HepG2 (cell line): ENCODE results near the gene TXNL4A. TPM values are rescaled to one million over a fixed set of nuclear protein-coding genes. Genes with fewer than 3 reads are reported as not detected.

Experiments
- ARID2 ChIP-seq: sonication (generic); formaldehyde crosslinking; IDR thresholded peaks from 2 replicates; pipeline ENCODE4 v1.8.1; 2022; ENCODE audit warnings: mild to moderate bottlenecking, missing genetic modification reagents, borderline replicate concordance
- ARNTL ChIP-seq: sonication (generic); formaldehyde crosslinking; IDR thresholded peaks from 2 replicates; pipeline ENCODE4 v1.4.0; 2020; ENCODE audit warnings: mild to moderate bottlenecking, missing genetic modification reagents
- CBX1 ChIP-seq: IDR thresholded peaks from one replicate; pipeline ENCODE4 v1.6.1; 2016; ENCODE audit warnings: antibody characterized with exemption, low read depth
- FOXO1 ChIP-seq: sonication (generic); formaldehyde crosslinking; IDR thresholded peaks from 2 replicates; pipeline ENCODE4 v1.4.0; 2020; ENCODE audit warnings: missing genetic modification reagents
- KAT2B ChIP-seq: fragments of 150-350 bp; IDR thresholded peaks from 2 replicates; pipeline ENCODE4 v1.6.1; 2014; ENCODE audit warnings: low read depth, low read length, borderline replicate concordance
- KDM4B ChIP-seq: sonication (generic); formaldehyde crosslinking; IDR thresholded peaks from 2 replicates; pipeline ENCODE4 v1.4.0; 2020; ENCODE audit warnings: missing genetic modification reagents
- KMT2A ChIP-seq: sonication (generic); formaldehyde crosslinking; IDR thresholded peaks from 2 replicates; pipeline ENCODE4 v1.4.0; 2020; ENCODE audit warnings: missing genetic modification reagents
- MAFF ChIP-seq: IDR thresholded peaks from 2 replicates; pipeline ENCODE4 v1.6.1; 2011; ENCODE audit warnings: low read depth, low read length, improper control_type of control experiment
- ONECUT2 ChIP-seq: sonication (generic); formaldehyde crosslinking; IDR thresholded peaks from 2 replicates; pipeline ENCODE4 v1.4.0; 2020; ENCODE audit warnings: missing genetic modification reagents
- RBAK ChIP-seq: sonication (generic); formaldehyde crosslinking; IDR thresholded peaks from 2 replicates; pipeline ENCODE4 v1.5.1; 2020; ENCODE audit warnings: mild to moderate bottlenecking, missing genetic modification reagents
- RFXAP ChIP-seq: sonication (generic); formaldehyde crosslinking; IDR thresholded peaks from 2 replicates; pipeline ENCODE4 v1.4.0; 2020; ENCODE audit warnings: missing genetic modification reagents, borderline replicate concordance
- U2AF1 ChIP-seq: fragments of 200-400 bp; formaldehyde crosslinking; optimal IDR thresholded peaks from 2 replicates; pipeline ENCODE3; 2017; ENCODE audit warnings: mild to moderate bottlenecking, low read depth, low read length
- ZNF136 ChIP-seq: sonication (generic); formaldehyde crosslinking; IDR thresholded peaks from 2 replicates; pipeline ENCODE4 v1.8.1; 2022; ENCODE audit warnings: low read depth, mild to moderate bottlenecking, moderate library complexity, missing genetic modification reagents
- ZNF263 ChIP-seq: sonication (generic); formaldehyde crosslinking; IDR thresholded peaks from 2 replicates; pipeline ENCODE4 v1.4.0; 2020; ENCODE audit warnings: missing genetic modification reagents
- ZNF577 ChIP-seq: sonication (generic); formaldehyde crosslinking; IDR thresholded peaks from 2 replicates; pipeline ENCODE4 v1.4.0; 2020; ENCODE audit warnings: mild to moderate bottlenecking, low read depth, missing genetic modification reagents, borderline replicate concordance
- polyA plus RNA-seq, 8 experiments: library from polyadenylated mRNA; depleted of rRNA in 3 of 8; stranded (reverse) in 7 of 8; unstranded in 1 of 8; fragments of >200 nt; fragmentation: Illumina TruSeq in 4 of 8; extraction: Trizol in 4 of 8; gene quantifications; 2 replicates each; pipeline versions ENCODE4 v1.2.1 to v1.2.3, GENCODE V29; 2011 to 2016; ENCODE audit warnings: low read depth in 4 of 8, missing spikeins in 1 of 8, mixed read lengths in 1 of 8; ENCODE audit not compliant: insufficient read depth in 1 of 8
- total RNA-seq, 5 experiments: library from RNA; depleted of rRNA; stranded (reverse); fragments of >200 nt; fragmentation: Illumina TruSeq; extraction: Trizol; gene quantifications; 2 replicates each; pipeline ENCODE4 v1.2.3, GENCODE V29; 2016; ENCODE audit warnings: low read depth in 1 of 5
- TF ChIP-seq, protein P1 (sequence below): sonication (generic); formaldehyde crosslinking; conservative IDR thresholded peaks from 2 replicates; pipeline ENCODE4 v1.4.0; 2020; ENCODE audit warnings: missing genetic modification reagents
- TF ChIP-seq, protein P2 (sequence below): sonication (generic); formaldehyde crosslinking; IDR thresholded peaks from 2 replicates; pipeline ENCODE4 v1.5.1; 2020; ENCODE audit warnings: missing genetic modification reagents, mild to moderate bottlenecking, borderline replicate concordance
- TF ChIP-seq, protein P3 (sequence below): sonication (generic); formaldehyde crosslinking; IDR thresholded peaks from 2 replicates; pipeline ENCODE4 v1.8.1; 2023; ENCODE audit warnings: mild to moderate bottlenecking, missing genetic modification reagents
- TF ChIP-seq, protein P4 (sequence below): sonication (generic); formaldehyde crosslinking; IDR thresholded peaks from 2 replicates; pipeline ENCODE4 v1.4.0; 2020; ENCODE audit warnings: missing genetic modification reagents
- TF ChIP-seq, protein P5 (sequence below): IDR thresholded peaks from 2 replicates; pipeline ENCODE4 v1.6.1; 2012; ENCODE audit warnings: low read depth, low read length, improper control_type of control experiment
- TF ChIP-seq, protein P6 (sequence below): sonication (generic); formaldehyde crosslinking; IDR thresholded peaks from 2 replicates; pipeline ENCODE4 v1.5.0; 2020; ENCODE audit warnings: missing genetic modification reagents, mild to moderate bottlenecking, borderline replicate concordance

Gene TXNL4A
- total and polyA plus RNA-seq, 2 of the 13 experiments (the other 11 are each of a cell fraction or from before 2014, with no cell fraction given) = 172 to 202 TPM

DNA sequence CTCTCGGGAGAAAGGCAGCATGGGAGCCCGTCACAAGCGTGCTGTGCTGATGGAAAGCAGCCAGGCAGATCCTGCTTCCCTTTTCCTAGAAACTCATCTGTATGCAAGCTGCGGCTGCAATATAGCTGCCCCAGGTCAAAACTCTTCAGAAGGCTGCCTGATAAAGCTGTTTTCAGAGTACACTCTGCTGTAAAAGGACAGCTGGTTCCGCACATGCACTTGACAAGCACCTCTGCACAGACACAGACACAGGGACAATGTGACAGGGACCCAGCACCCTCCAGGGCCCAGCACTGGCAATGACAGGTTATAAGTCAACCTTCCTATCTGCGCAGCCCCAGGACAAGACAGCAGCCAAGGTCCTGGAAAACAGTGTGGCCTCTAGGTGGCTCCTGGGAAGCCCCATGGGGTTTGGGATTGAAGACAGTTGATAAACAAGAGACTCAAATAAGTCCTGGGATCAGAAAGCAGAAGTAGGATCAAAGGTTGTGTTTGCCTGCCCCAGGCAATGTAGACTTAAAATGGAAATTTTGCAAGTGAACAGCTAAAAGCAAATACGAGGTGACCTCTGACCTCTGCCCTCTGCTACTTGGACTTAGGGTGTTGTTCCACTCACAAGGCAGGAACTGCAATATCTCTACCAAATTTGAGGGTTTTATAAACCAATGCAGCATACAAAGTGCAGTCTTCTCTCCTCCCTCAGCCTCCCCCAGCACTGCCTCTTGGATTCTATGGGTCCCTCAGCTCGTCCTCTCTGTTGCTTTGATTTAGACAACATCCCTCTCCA lies 53.9 kb downstream of the TXNL4A start (continued):
- TF ChIP-seq, protein P1, sequence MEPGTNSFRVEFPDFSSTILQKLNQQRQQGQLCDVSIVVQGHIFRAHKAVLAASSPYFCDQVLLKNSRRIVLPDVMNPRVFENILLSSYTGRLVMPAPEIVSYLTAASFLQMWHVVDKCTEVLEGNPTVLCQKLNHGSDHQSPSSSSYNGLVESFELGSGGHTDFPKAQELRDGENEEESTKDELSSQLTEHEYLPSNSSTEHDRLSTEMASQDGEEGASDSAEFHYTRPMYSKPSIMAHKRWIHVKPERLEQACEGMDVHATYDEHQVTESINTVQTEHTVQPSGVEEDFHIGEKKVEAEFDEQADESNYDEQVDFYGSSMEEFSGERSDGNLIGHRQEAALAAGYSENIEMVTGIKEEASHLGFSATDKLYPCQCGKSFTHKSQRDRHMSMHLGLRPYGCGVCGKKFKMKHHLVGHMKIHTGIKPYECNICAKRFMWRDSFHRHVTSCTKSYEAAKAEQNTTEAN (CRISPR knock-in tag) = peak; percentile 36; the same call in 1 of the 2 replicates
- TF ChIP-seq MAFF = no peak
- TF ChIP-seq FOXO1 = peak; percentile 97
- peak; percentile 74 for TF ChIP-seq KMT2A
- no peak for TF ChIP-seq RBAK (CRISPR knock-in tag)
- 0 out of 2 replicates have a peak, but pooled peaks have one; percentile 51 for TF ChIP-seq ARID2 (CRISPR knock-in tag)
- TF ChIP-seq, protein P2, sequence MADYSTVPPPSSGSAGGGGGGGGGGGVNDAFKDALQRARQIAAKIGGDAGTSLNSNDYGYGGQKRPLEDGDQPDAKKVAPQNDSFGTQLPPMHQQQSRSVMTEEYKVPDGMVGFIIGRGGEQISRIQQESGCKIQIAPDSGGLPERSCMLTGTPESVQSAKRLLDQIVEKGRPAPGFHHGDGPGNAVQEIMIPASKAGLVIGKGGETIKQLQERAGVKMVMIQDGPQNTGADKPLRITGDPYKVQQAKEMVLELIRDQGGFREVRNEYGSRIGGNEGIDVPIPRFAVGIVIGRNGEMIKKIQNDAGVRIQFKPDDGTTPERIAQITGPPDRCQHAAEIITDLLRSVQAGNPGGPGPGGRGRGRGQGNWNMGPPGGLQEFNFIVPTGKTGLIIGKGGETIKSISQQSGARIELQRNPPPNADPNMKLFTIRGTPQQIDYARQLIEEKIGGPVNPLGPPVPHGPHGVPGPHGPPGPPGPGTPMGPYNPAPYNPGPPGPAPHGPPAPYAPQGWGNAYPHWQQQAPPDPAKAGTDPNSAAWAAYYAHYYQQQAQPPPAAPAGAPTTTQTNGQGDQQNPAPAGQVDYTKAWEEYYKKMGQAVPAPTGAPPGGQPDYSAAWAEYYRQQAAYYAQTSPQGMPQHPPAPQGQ (CRISPR knock-in tag) = no peak
- TF ChIP-seq ZNF577 (CRISPR knock-in tag) = no peak
- no peak for TF ChIP-seq KAT2B
- TF ChIP-seq, protein P3, sequence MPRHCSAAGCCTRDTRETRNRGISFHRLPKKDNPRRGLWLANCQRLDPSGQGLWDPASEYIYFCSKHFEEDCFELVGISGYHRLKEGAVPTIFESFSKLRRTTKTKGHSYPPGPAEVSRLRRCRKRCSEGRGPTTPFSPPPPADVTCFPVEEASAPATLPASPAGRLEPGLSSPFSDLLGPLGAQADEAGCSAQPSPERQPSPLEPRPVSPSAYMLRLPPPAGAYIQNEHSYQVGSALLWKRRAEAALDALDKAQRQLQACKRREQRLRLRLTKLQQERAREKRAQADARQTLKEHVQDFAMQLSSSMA (CRISPR knock-in tag) = peak; percentile 41; the same call in 1 of the 2 replicates
- peak; percentile 73 for TF ChIP-seq U2AF1
- TF ChIP-seq, protein P4, sequence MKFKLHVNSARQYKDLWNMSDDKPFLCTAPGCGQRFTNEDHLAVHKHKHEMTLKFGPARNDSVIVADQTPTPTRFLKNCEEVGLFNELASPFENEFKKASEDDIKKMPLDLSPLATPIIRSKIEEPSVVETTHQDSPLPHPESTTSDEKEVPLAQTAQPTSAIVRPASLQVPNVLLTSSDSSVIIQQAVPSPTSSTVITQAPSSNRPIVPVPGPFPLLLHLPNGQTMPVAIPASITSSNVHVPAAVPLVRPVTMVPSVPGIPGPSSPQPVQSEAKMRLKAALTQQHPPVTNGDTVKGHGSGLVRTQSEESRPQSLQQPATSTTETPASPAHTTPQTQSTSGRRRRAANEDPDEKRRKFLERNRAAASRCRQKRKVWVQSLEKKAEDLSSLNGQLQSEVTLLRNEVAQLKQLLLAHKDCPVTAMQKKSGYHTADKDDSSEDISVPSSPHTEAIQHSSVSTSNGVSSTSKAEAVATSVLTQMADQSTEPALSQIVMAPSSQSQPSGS (CRISPR knock-in tag) = peak; percentile 80
- no peak for TF ChIP-seq ZNF136 (CRISPR knock-in tag)
- TF ChIP-seq ONECUT2 (CRISPR knock-in tag) = no peak
- no peak for TF ChIP-seq CBX1
- peak; percentile 75 for TF ChIP-seq ARNTL (CRISPR knock-in tag)
- TF ChIP-seq, protein P5, sequence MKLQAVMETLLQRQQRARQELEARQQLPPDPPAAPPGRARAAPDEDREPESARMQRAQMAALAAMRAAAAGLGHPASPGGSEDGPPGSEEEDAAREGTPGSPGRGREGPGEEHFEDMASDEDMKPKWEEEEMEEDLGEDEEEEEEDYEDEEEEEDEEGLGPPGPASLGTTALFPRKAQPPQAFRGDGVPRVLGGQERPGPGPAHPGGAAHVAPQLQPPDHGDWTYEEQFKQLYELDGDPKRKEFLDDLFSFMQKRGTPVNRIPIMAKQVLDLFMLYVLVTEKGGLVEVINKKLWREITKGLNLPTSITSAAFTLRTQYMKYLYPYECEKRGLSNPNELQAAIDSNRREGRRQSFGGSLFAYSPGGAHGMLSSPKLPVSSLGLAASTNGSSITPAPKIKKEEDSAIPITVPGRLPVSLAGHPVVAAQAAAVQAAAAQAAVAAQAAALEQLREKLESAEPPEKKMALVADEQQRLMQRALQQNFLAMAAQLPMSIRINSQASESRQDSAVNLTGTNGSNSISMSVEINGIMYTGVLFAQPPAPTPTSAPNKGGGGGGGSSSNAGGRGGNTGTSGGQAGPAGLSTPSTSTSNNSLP = peak; percentile 96
- TF ChIP-seq ZNF263 (CRISPR knock-in tag) = peak; percentile 41; the same call in 1 of the 2 replicates
- TF ChIP-seq, protein P6, sequence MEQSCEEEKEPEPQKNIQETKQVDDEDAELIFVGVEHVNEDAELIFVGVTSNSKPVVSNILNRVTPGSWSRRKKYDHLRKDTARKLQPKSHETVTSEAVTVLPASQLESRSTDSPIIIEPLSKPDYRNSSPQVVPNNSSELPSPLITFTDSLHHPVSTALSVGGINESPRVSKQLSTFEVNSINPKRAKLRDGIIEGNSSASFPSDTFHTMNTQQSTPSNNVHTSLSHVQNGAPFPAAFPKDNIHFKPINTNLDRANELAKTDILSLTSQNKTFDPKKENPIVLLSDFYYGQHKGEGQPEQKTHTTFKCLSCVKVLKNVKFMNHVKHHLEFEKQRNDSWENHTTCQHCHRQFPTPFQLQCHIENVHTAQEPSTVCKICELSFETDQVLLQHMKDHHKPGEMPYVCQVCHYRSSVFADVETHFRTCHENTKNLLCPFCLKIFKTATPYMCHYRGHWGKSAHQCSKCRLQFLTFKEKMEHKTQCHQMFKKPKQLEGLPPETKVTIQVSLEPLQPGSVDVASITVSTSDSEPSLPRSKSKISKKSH (CRISPR knock-in tag) = no peak
- TF ChIP-seq RFXAP (CRISPR knock-in tag) = peak; percentile 78; the same call in 1 of the 2 replicates
- peak; percentile 61; the same call in 1 of the 2 replicates for TF ChIP-seq KDM4B
